HG03558 (cell line): Measurements from ENCODE around the gene PRR20A.
"Not testable (repeated sequence)": the region's sequence is repeated elsewhere in the genome, so short reads cannot be mapped to it uniquely, and the experiment has no call there.

ENCODE experiments used
- ATAC-seq: cut with Tn5 transposase; IDR thresholded peaks from one replicate; pipeline ENCODE4 v1.9.1; 2021; ENCODE audit warnings: moderate number of reproducible peaks; ENCODE audit not compliant: unreplicated experiment; ENCODE audit errors: extremely low read depth

The PRR20A gene

DNA sequence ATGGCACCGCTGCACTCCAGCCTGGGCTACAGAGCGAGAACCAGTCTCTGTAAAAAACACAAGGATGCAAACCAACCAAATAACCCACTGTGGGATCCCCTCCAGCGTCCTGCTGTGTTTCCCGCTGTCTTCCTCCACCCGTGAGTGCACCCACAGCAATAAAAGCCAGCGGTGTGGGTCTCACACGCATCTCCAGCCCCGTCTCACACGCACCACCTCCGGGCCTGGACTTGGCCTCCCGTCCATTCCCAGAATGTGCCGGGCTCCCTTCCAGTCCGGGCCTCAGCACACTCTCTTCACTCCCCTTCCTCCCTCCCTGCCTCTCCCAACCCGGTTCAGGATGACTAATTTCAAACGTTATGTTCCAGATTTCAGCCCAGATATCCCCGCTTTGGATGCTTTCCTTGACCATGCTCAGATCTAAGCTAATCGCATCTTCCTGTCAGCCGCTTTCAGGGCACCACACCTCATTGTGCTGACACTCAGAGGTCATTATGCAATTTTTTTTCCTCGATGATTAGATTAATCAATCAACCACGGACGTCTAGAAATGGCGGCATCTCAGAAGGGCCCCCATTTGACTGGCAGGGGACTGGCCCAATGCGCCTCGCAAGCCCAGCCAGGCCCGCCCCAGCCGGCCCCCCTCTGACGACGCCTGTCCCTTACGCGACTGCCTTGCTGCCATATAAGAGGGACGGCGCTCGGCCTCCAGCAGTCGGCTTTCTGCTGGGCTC, at the start of gene PRR20A:
PRR20A (plus strand) TSS at position 684 of the 734 bp plus-strand sequence. CDS start 387 bp downstream, outside the sequence.
- ATAC-seq, result not testable (repeated sequence)

- ATAC-seq, result no peak
Measured at GRCh38 chr13:57114945-57115344, 25.8 kb upstream of the PRR20A start.

DNA sequence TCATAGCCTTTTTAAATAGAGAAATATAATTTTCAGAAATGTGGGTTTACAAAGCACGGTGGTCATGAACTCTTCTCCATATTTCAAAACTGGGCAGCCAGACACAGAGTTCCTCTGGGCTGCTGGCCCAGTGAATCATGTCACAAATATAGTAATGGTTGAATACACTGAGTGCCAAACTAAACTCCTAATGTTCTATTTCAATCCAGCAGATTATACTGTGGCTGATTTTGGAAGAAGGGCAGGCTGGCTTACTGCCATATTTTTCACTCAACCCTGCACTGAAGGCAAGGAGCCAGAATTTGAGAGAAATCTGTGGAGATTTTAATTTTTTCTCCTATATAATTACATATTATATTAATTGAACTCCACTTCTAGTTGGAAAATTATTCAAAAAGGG, 17.0 kb upstream of the PRR20A start:
- ATAC-seq, result no peak

DNA sequence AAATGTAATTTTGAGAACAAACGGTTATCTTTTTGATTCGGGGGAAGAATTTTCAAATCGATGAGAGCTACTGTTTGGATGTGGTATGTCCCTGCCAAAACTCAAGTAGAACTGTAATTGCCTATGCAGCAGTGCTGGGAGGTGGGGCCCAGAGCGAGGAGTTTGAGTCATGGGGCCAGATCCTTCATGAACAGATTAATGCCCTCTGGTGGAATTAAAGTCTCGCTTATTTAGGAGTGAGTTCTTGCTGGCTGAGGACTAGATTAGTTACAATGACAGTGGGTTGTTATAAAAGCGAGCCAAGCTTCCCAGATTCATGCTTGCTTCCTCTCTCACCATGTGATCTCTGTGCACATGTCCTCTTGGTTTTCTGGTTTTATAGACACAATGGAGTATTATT, 11.8 kb upstream of the PRR20A start:
- ATAC-seq, result no peak

GRCh38 chr13:57136093-57136492, 4.6 kb upstream of the PRR20A start:
- no peak for ATAC-seq

GRCh38 chr13:57137585-57137984, 3.1 kb upstream of the PRR20A start:
- ATAC-seq, result no peak

DNA sequence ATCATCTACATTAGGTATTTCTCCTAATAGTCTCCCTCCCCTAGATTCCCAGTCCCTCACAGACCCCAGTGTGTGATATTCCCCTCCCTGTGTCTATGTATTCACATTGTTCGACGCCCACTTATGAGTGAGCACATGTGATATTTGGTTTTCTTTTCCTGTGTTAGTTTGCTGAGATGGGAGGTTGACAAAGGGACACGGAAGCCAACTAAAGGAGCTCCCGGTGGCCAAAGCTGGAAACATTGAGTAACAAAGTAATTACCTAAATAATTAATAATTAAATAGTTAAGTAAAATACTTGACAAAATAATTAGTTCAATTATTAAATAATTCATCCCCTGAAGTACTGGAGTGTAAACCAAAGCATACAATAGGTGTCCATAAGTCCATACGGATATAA, 1.7 kb upstream of the PRR20A start:
- no peak for ATAC-seq

GRCh38 chr13:57139781-57140180, 937 bp upstream of the PRR20A start:
- not testable (repeated sequence) for ATAC-seq

DNA sequence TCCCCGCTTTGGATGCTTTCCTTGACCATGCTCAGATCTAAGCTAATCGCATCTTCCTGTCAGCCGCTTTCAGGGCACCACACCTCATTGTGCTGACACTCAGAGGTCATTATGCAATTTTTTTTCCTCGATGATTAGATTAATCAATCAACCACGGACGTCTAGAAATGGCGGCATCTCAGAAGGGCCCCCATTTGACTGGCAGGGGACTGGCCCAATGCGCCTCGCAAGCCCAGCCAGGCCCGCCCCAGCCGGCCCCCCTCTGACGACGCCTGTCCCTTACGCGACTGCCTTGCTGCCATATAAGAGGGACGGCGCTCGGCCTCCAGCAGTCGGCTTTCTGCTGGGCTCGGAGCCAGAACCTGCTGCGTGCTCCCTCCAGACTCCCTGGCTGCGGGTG, 6.5 kb downstream of the PRR20A start, which contains the start of gene PRR20B:
PRR20B (plus strand) TSS at position 301 of the 400 bp plus-strand sequence. CDS start 387 bp downstream, outside the sequence.
- ATAC-seq, result not testable (repeated sequence)

- ATAC-seq, result not testable (repeated sequence)
Measured at GRCh38 chr13:57148106-57148505, 7.4 kb downstream of the PRR20A start.

DNA sequence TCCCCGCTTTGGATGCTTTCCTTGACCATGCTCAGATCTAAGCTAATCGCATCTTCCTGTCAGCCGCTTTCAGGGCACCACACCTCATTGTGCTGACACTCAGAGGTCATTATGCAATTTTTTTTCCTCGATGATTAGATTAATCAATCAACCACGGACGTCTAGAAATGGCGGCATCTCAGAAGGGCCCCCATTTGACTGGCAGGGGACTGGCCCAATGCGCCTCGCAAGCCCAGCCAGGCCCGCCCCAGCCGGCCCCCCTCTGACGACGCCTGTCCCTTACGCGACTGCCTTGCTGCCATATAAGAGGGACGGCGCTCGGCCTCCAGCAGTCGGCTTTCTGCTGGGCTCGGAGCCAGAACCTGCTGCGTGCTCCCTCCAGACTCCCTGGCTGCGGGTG, 13.0 kb downstream of the PRR20A start, which contains the start of gene PRR20C:
PRR20C (plus strand) TSS at position 301 of the 400 bp plus-strand sequence. CDS start 387 bp downstream, outside the sequence.
- ATAC-seq, result not testable (repeated sequence)

- not testable (repeated sequence) for ATAC-seq
Measured at GRCh38 chr13:57160332-57160731, 19.6 kb downstream of the PRR20A start, which contains the start of gene PRR20D. TSS of gene PRR20D (plus strand) at chr13:57160632. CDS start at chr13:57161019, 387 bp downstream.

- not testable (repeated sequence) for ATAC-seq
Measured at GRCh38 chr13:57166897-57167296, 26.2 kb downstream of the PRR20A start, which contains the start of gene PRR20E. TSS of gene PRR20E (plus strand) at chr13:57167197. CDS start at chr13:57167584, 387 bp downstream.

DNA sequence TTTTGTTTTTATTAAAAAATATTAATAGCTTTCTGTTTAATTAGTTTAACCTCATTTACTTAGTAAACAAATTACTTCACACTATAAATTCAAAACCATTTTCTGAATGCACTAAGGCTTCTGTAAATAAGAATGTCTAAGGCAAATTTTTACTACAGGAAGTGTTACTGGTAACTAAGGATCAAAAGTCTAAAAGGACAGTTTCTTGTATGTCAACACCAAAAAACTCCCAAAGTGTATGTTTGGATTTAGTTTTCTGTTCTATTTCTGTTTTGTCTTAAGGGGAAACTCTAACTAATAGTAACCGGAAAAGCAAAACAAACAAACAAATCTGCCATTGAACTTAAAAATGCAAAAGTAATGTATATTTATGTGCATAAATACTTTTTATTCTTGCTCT, 50.9 kb downstream of the PRR20A start:
- no peak for ATAC-seq
